Measurements from ENCODE around the gene CTU2.
A peak's percentile ranks its signal among the peaks of the same experiment; 100 is the strongest.

Gene CTU2

GRCh38 chr16:88744577-88745521 lies 38.5 kb downstream of the CTU2 start:
- no peak for TF ChIP-seq CTCF (IDR thresholded peaks at IDR 0.05; ENCODE audit: extremely low read depth, missing control alignments)
- no peak for DNase-seq (ENCODE audit: low spot score)

- TF ChIP-seq CTCF (IDR thresholded peaks at IDR 0.05; ENCODE audit: extremely low read depth, missing control alignments) = no peak
Observed at GRCh38 chr16:88746506-88746905, 40.2 kb downstream of the CTU2 start.

GRCh38 chr16:88747588-88748301 lies 41.4 kb downstream of the CTU2 start:
- DNase-seq (ENCODE audit: low spot score) = peak; percentile 77
- peak; percentile 36 for TF ChIP-seq CTCF (IDR thresholded peaks at IDR 0.05; ENCODE audit: extremely low read depth, missing control alignments)

More at GRCh38 chr16:88746506-88746905, 40.2 kb downstream of the CTU2 start:
- DNase-seq (ENCODE audit: low spot score) = no peak

- TF ChIP-seq CTCF (IDR thresholded peaks at IDR 0.05; ENCODE audit: extremely low read depth, missing control alignments) = no peak
- DNase-seq (ENCODE audit: low spot score) = no peak
Observed at GRCh38 chr16:88748364-88748763, 42.1 kb downstream of the CTU2 start.

GRCh38 chr16:88749358-88749757 lies 43.1 kb downstream of the CTU2 start:
- no peak for TF ChIP-seq CTCF (IDR thresholded peaks at IDR 0.05; ENCODE audit: extremely low read depth, missing control alignments)
- no peak for DNase-seq (ENCODE audit: low spot score)

- TF ChIP-seq CTCF (IDR thresholded peaks at IDR 0.05; ENCODE audit: extremely low read depth, missing control alignments) = no peak
- DNase-seq (ENCODE audit: low spot score) = no peak
Observed at GRCh38 chr16:88750854-88751253, 44.6 kb downstream of the CTU2 start.

All from GM20000 (cell line).